MM.1S (cell line): ENCODE data around the gene AADAC.

ENCODE experiments used
- DNase-seq: peaks from one replicate; pipeline ENCODE4 v3.0.0-alpha.2; 2015
- H2AFZ ChIP-seq: fragments of 300-600 bp; sonication (generic); 2 replicates; pipeline ENCODE4 v1.6.0; 2016; ENCODE audit warnings: antibody characterized with exemption, low read length
- H3F3A ChIP-seq: fragments of 300-600 bp; sonication (generic); 2 replicates; pipeline ENCODE4 v1.6.1; 2016; ENCODE audit warnings: mild to moderate bottlenecking, antibody characterized with exemption, low read length, moderate library complexity, mixed read lengths; ENCODE audit not compliant: insufficient read depth
- H3K27ac ChIP-seq: fragments of 300-600 bp; sonication (generic); 2 replicates; pipeline ENCODE4 v1.5.1; 2016; ENCODE audit warnings: mild to moderate bottlenecking, low read length
- H3K27me3 ChIP-seq: fragments of 300-600 bp; sonication (generic); replicated peaks from 2 replicates; pipeline ENCODE4 v1.6.0; 2016; ENCODE audit warnings: low read length; ENCODE audit not compliant: insufficient read depth
- H3K36me3 ChIP-seq: fragments of 300-600 bp; sonication (generic); replicated peaks from 2 replicates; pipeline ENCODE4 v1.6.1; 2016; ENCODE audit warnings: mild to moderate bottlenecking, low read length, mixed read lengths; ENCODE audit not compliant: insufficient read depth
- H3K4me1 ChIP-seq: fragments of 300-600 bp; sonication (generic); 2 replicates; pipeline ENCODE4 v1.6.1; 2016; ENCODE audit warnings: low read length, mixed read lengths
- H3K4me2 ChIP-seq: fragments of 300-600 bp; sonication (generic); 2 replicates; pipeline ENCODE4 v1.6.0; 2016; ENCODE audit warnings: low read depth, low read length
- H3K4me3 ChIP-seq: fragments of 300-600 bp; sonication (generic); 2 replicates; pipeline ENCODE4 v1.5.1; 2016; ENCODE audit warnings: low read length, mixed read lengths
- H3K79me2 ChIP-seq: fragments of 300-600 bp; sonication (generic); 2 replicates; pipeline ENCODE4 v1.6.1; 2016; ENCODE audit warnings: mixed run types, low read length, mixed read lengths
- H3K9ac ChIP-seq: fragments of 300-600 bp; sonication (generic); 2 replicates; pipeline ENCODE4 v1.6.1; 2016; ENCODE audit warnings: low read length, mixed read lengths
- H3K9me2 ChIP-seq: fragments of 300-600 bp; sonication (generic); replicated peaks from 2 replicates; pipeline ENCODE4 v1.6.1; 2016; ENCODE audit warnings: mild to moderate bottlenecking, low read length, mixed read lengths; ENCODE audit not compliant: insufficient read depth
- H3K9me3 ChIP-seq: fragments of 300-600 bp; sonication (generic); replicated peaks from 2 replicates; pipeline ENCODE4 v1.6.1; 2016; ENCODE audit warnings: mild to moderate bottlenecking, low read length, mixed read lengths; ENCODE audit not compliant: insufficient read depth
- H4K20me1 ChIP-seq: fragments of 300-600 bp; sonication (generic); 2 replicates; pipeline ENCODE4 v1.6.1; 2016; ENCODE audit warnings: mild to moderate bottlenecking, low read length, moderate library complexity, mixed read lengths; ENCODE audit not compliant: insufficient read depth
- CTCF ChIP-seq: fragments of 300-600 bp; sonication (generic); IDR thresholded peaks from 2 replicates; pipeline ENCODE4 v1.5.1; 2016; ENCODE audit warnings: antibody characterized with exemption, low read length, mixed read lengths
- EZH2 ChIP-seq: fragments of 300-600 bp; sonication (generic); optimal IDR thresholded peaks from 2 replicates; pipeline ENCODE3; 2017; ENCODE audit warnings: low read depth, mild to moderate bottlenecking, antibody characterized with exemption, low read length, mixed read lengths
- EZH2phosphoT487 ChIP-seq: fragments of 300-600 bp; sonication (generic); IDR thresholded peaks from 2 replicates; pipeline ENCODE4 v1.6.1; 2018; ENCODE audit warnings: antibody characterized with exemption, low read length

Gene AADAC

GRCh38 chr3:151877269-151877668 lies 63.4 kb downstream of the AADAC start:
- no peaks in the 10 kb centered on the region for H3K36me3 ChIP-seq
- TF ChIP-seq EZH2 (no peak), CTCF (no peak), EZH2phosphoT487 (no peak)
- no peak overlapping the region for H3K9ac ChIP-seq
- no peaks in the 10 kb centered on the region for H3K9me2 ChIP-seq
- H2AFZ ChIP-seq = no peak overlapping the region
- H3F3A ChIP-seq = no peaks in the 10 kb centered on the region; the same call in 1 of the 2 replicates
- H3K4me2 ChIP-seq = no peak overlapping the region
- H3K27me3 ChIP-seq = no peaks in the 10 kb centered on the region
- H3K4me3 ChIP-seq = no peak overlapping the region
- no peaks in the 10 kb centered on the region for H4K20me1 ChIP-seq
- DNase-seq = no peak
- H3K4me1 ChIP-seq = peaks cover 9% of the 10 kb centered on the region; the same call in 1 of the 2 replicates
- no peaks in the 10 kb centered on the region for H3K79me2 ChIP-seq
- no peaks in the 10 kb centered on the region for H3K9me3 ChIP-seq
- H3K27ac ChIP-seq = no peak overlapping the region
